Colonic mucosa (tissue), 4 donors: ENCODE data around the gene PF4V1. TPM values are rescaled to one million over a fixed set of nuclear protein-coding genes. Genes with fewer than 3 reads are reported as not detected.

Source experiments
- DNase-seq: peaks from one replicate; pipeline ENCODE4 v3.0.0-alpha.2; 2020
- H3K27ac ChIP-seq: fragments of 200-600 bp; one replicate; pipeline ENCODE4 v1.8.0; 2021
- H3K27me3 ChIP-seq: fragments of 200-600 bp; one replicate; pipeline ENCODE4 v1.8.0; 2021
- H3K36me3 ChIP-seq: fragments of 200-600 bp; one replicate; pipeline ENCODE4 v1.8.0; 2021
- H3K4me1 ChIP-seq: fragments of 200-600 bp; one replicate; pipeline ENCODE4 v1.8.0; 2021; ENCODE audit warnings: mild to moderate bottlenecking
- H3K4me3 ChIP-seq: fragments of 200-600 bp; one replicate; pipeline ENCODE4 v1.8.0; 2021
- H3K9ac ChIP-seq, 2 donors: one replicate each; pipeline ENCODE4 v1.7.0; 2013; ENCODE audit warnings: control low read depth in 2 of 2, low read depth in 2 of 2, low read length in 2 of 2
- H3K9me3 ChIP-seq: fragments of 200-600 bp; one replicate; pipeline ENCODE4 v1.8.0; 2021
- CTCF ChIP-seq: fragments of 200-600 bp; IDR thresholded peaks from one replicate; pipeline ENCODE4 v1.8.0; 2022; ENCODE audit warnings: antibody characterized with exemption, mild to moderate bottlenecking
- intact Hi-C: fragments of 100-400 bp; cut with DNase I; formaldehyde crosslinking; loops from one replicate; pipeline ENCODE4 v1.14.1; 2022
- total RNA-seq, 2 donors: library from RNA; stranded (reverse); fragmentation: NEBNext Ultra II Directional in 1 of 2; extraction: Animal tissue kit (Norgen Biotek cat#: 25700) in 1 of 2; gene quantifications; one replicate each; pipeline ENCODE4 v1.2.1, GENCODE V29; 2021
- donor health status: healthy.
- donor health status: DM: no; HTN: no; CAD: no.
- donor health status: DM: no; HTN: no; CAD: no.

The PF4V1 gene
- total RNA-seq, 2 donors from 2014 or later: not detected

GRCh38 chr4:73839715-73840114, 13.4 kb upstream of the PF4V1 start:
- Histone ChIP-seq H3K27me3 (no peaks in the 10 kb centered on the region), H3K27ac (no peak overlapping the region), H3K36me3 (no peaks in the 10 kb centered on the region), H3K4me1 (no peaks in the 10 kb centered on the region), H3K4me3 (no peak overlapping the region), H3K9me3 (no peaks in the 10 kb centered on the region), H3K9ac (no peak overlapping the region)
- intact Hi-C loops: no loop called here
- no peak for DNase-seq
- TF ChIP-seq CTCF: no peak

- no peak overlapping the region for H3K9ac ChIP-seq
- no peak for DNase-seq
- H3K9me3 ChIP-seq: no peaks in the 10 kb centered on the region
- no peaks in the 10 kb centered on the region for H3K4me1 ChIP-seq
- TF ChIP-seq CTCF: no peak
- no peaks in the 10 kb centered on the region for H3K36me3 ChIP-seq
- H3K27ac ChIP-seq: no peak overlapping the region
- H3K27me3 ChIP-seq: no peaks in the 10 kb centered on the region
- no peak overlapping the region for H3K4me3 ChIP-seq
- intact Hi-C loops: no loop called here
Observed at GRCh38 chr4:73841243-73841925, 11.7 kb upstream of the PF4V1 start.

GRCh38 chr4:73842696-73843095, 10.4 kb upstream of the PF4V1 start:
- H3K9me3 ChIP-seq: no peaks in the 10 kb centered on the region
- DNase-seq: no peak
- H3K27ac ChIP-seq: no peak overlapping the region
- no peak overlapping the region for H3K9ac ChIP-seq
- H3K27me3 ChIP-seq: no peaks in the 10 kb centered on the region
- no peaks in the 10 kb centered on the region for H3K4me1 ChIP-seq
- H3K36me3 ChIP-seq: no peaks in the 10 kb centered on the region
- no peak overlapping the region for H3K4me3 ChIP-seq
- TF ChIP-seq CTCF: no peak
- intact Hi-C loops: no loop called here

- H3K36me3 ChIP-seq: no peaks in the 10 kb centered on the region
- H3K4me3 ChIP-seq: no peak overlapping the region
- no peak for TF ChIP-seq CTCF
- DNase-seq: no peak
- no peak overlapping the region for H3K27ac ChIP-seq
- H3K9ac ChIP-seq: no peak overlapping the region
- intact Hi-C loops: no loop called here
- no peaks in the 10 kb centered on the region for H3K4me1 ChIP-seq
- H3K27me3 ChIP-seq: no peaks in the 10 kb centered on the region
- H3K9me3 ChIP-seq: no peaks in the 10 kb centered on the region
Observed at GRCh38 chr4:73843369-73843768, 9.7 kb upstream of the PF4V1 start.

- Histone ChIP-seq H3K27me3 (no peaks in the 10 kb centered on the region), H3K27ac (no peak overlapping the region), H3K4me1 (no peaks in the 10 kb centered on the region), H3K9me3 (no peaks in the 10 kb centered on the region), H3K36me3 (no peaks in the 10 kb centered on the region), H3K4me3 (no peak overlapping the region), H3K9ac (no peak overlapping the region)
- DNase-seq: no peak
- intact Hi-C loops: no loop called here
- no peak for TF ChIP-seq CTCF
Observed at GRCh38 chr4:73844345-73844744, 8.8 kb upstream of the PF4V1 start.
